H9 (cell line): ENCODE results near the gene SUPT5H. TPM values are rescaled to one million over a fixed set of nuclear protein-coding genes. Genes with fewer than 3 reads are reported as not detected.

Experiments
- DNase-seq: peaks from one replicate; pipeline ENCODE4 v3.0.0-alpha.2; 2017
- H2AFZ ChIP-seq: one replicate; pipeline ENCODE4 v1.6.1; 2013; ENCODE audit warnings: mild to moderate bottlenecking, low read length, control low read depth, moderate library complexity
- H2AK5ac ChIP-seq: 2 replicates; pipeline ENCODE4 v1.6.1; 2013; ENCODE audit warnings: low read length, control low read depth, mixed read lengths; ENCODE audit not compliant: insufficient read length
- H2BK120ac ChIP-seq: one replicate; pipeline ENCODE4 v1.6.1; 2013; ENCODE audit warnings: low read depth, mild to moderate bottlenecking, low read length, control low read depth, inconsistent platforms; ENCODE audit not compliant: poor library complexity, severe bottlenecking
- H2BK12ac ChIP-seq: 2 replicates; pipeline ENCODE4 v1.6.1; 2013; ENCODE audit warnings: low read length, control low read depth, mixed read lengths, low read depth; ENCODE audit not compliant: insufficient read length
- H2BK15ac ChIP-seq: 2 replicates; pipeline ENCODE4 v1.6.1; 2013; ENCODE audit warnings: low read depth, low read length, control low read depth
- H2BK20ac ChIP-seq: one replicate; pipeline ENCODE4 v1.6.1; 2013; ENCODE audit warnings: low read depth, mild to moderate bottlenecking, low read length, control low read depth, inconsistent platforms; ENCODE audit not compliant: poor library complexity, severe bottlenecking
- H2BK5ac ChIP-seq: 2 replicates; pipeline ENCODE4 v1.6.1; 2013; ENCODE audit warnings: low read length, control low read depth, mixed read lengths; ENCODE audit not compliant: insufficient read length
- H3K14ac ChIP-seq: 2 replicates; pipeline ENCODE4 v1.6.1; 2013; ENCODE audit warnings: low read length, control low read depth; ENCODE audit not compliant: insufficient read depth
- H3K18ac ChIP-seq: 2 replicates; pipeline ENCODE4 v1.6.1; 2013; ENCODE audit warnings: low read depth, mild to moderate bottlenecking, mixed read lengths, low read length, control low read depth; ENCODE audit not compliant: insufficient read length
- H3K23ac ChIP-seq: 2 replicates; pipeline ENCODE4 v1.6.1; 2013; ENCODE audit warnings: low read length, control low read depth, mixed read lengths, low read depth; ENCODE audit not compliant: insufficient read length
- H3K23me2 ChIP-seq: 2 replicates; pipeline ENCODE4 v1.6.1; 2013; ENCODE audit warnings: low read depth, mild to moderate bottlenecking, mixed read lengths, low read length, control low read depth; ENCODE audit not compliant: insufficient read length, poor library complexity, severe bottlenecking
- H3K27ac ChIP-seq: 2 replicates; pipeline ENCODE4 v1.5.1; 2013; ENCODE audit warnings: low read length, control low read depth, mixed read lengths, low read depth; ENCODE audit not compliant: insufficient read length
- H3K27me3 ChIP-seq: 2 replicates; pipeline ENCODE4 v1.6.1; 2013; ENCODE audit warnings: low read length, control low read depth, inconsistent platforms; ENCODE audit not compliant: insufficient read depth
- H3K4ac ChIP-seq: 2 replicates; pipeline ENCODE4 v1.6.1; 2013; ENCODE audit warnings: low read depth, mild to moderate bottlenecking, control low read depth, inconsistent platforms, low read length, moderate library complexity
- H3K4me1 ChIP-seq: 2 replicates; pipeline ENCODE4 v1.6.1; 2013; ENCODE audit warnings: low read length, control low read depth, inconsistent platforms; ENCODE audit not compliant: insufficient read depth
- H3K4me2 ChIP-seq: 2 replicates; pipeline ENCODE4 v1.6.1; 2013; ENCODE audit warnings: low read length, control low read depth, mixed read lengths; ENCODE audit not compliant: insufficient read length, insufficient read depth
- H3K56ac ChIP-seq: 2 replicates; pipeline ENCODE4 v1.6.1; 2013; ENCODE audit warnings: low read depth, mild to moderate bottlenecking, mixed read lengths, low read length, control low read depth; ENCODE audit not compliant: insufficient read length
- H3K79me1 ChIP-seq: 2 replicates; pipeline ENCODE4 v1.6.1; 2013; ENCODE audit warnings: low read depth, mild to moderate bottlenecking, moderate library complexity, low read length, control low read depth, inconsistent platforms; ENCODE audit not compliant: insufficient read depth, poor library complexity, severe bottlenecking
- H3K79me2 ChIP-seq: 2 replicates; pipeline ENCODE4 v1.6.1; 2013; ENCODE audit warnings: low read length, control low read depth, inconsistent platforms; ENCODE audit not compliant: insufficient read depth
- H3K9ac ChIP-seq: 2 replicates; pipeline ENCODE4 v1.6.1; 2013; ENCODE audit warnings: low read length, control low read depth, mixed read lengths; ENCODE audit not compliant: insufficient read length; ENCODE audit errors: extremely low read depth
- H3K9me3 ChIP-seq: one replicate; pipeline ENCODE4 v1.6.1; 2013; ENCODE audit warnings: low read depth, low read length, inconsistent platforms; ENCODE audit not compliant: control insufficient read depth
- H3T11ph ChIP-seq: one replicate; pipeline ENCODE4 v1.6.1; 2013; ENCODE audit warnings: mild to moderate bottlenecking, low read length, control low read depth, inconsistent platforms
- H4K20me1 ChIP-seq: one replicate; pipeline ENCODE4 v1.6.1; 2013; ENCODE audit not compliant: control insufficient read depth, insufficient read length, insufficient read depth
- H4K5ac ChIP-seq: 2 replicates; pipeline ENCODE4 v1.6.1; 2013; ENCODE audit warnings: low read depth, mild to moderate bottlenecking, mixed read lengths, low read length, control low read depth; ENCODE audit not compliant: insufficient read length
- H4K8ac ChIP-seq: replicated peaks from 2 replicates; pipeline ENCODE4 v1.6.1; 2013; ENCODE audit warnings: low read length, control low read depth, mixed read lengths, low read depth; ENCODE audit not compliant: insufficient read length
- H4K91ac ChIP-seq: 2 replicates; pipeline ENCODE4 v1.6.1; 2013; ENCODE audit warnings: low read depth, mild to moderate bottlenecking, moderate library complexity, mixed read lengths, low read length, control low read depth; ENCODE audit not compliant: insufficient read length
- H3K27ac Mint-ChIP-seq, 3 experiments: 2 replicates in 2 of 3; 3 replicates in 1 of 3; pipeline ENCODE4 v1.8.0; 2020 to 2021; ENCODE audit warnings: mixed read lengths in 3 of 3, mild to moderate bottlenecking in 1 of 3, moderate library complexity in 1 of 3
- H3K27me3 Mint-ChIP-seq: 2 replicates; pipeline ENCODE4 v1.8.0; 2021; ENCODE audit warnings: low read depth, mild to moderate bottlenecking, moderate library complexity, mixed read lengths
- H3K36me3 Mint-ChIP-seq, 3 experiments: 2 replicates in 2 of 3; 3 replicates in 1 of 3; pipeline ENCODE4 v1.8.0; 2020 to 2021; ENCODE audit warnings: low read depth in 3 of 3, mixed read lengths in 3 of 3; ENCODE audit not compliant: insufficient read depth in 1 of 3
- H3K4me1 Mint-ChIP-seq, 2 experiments: 2 replicates each; pipeline ENCODE4 v1.8.0; 2020; ENCODE audit warnings: mixed read lengths in 2 of 2
- H3K4me3 Mint-ChIP-seq, 2 experiments: 2 replicates in 1 of 2; 3 replicates in 1 of 2; pipeline ENCODE4 v1.8.0; 2020 to 2021; ENCODE audit warnings: mild to moderate bottlenecking in 2 of 2, mixed read lengths in 2 of 2, moderate library complexity in 1 of 2
- H3K9me3 Mint-ChIP-seq, 2 experiments: 2 replicates in 1 of 2; 3 replicates in 1 of 2; pipeline ENCODE4 v1.8.0; 2020; ENCODE audit warnings: mild to moderate bottlenecking in 2 of 2, mixed read lengths in 2 of 2, moderate library complexity in 1 of 2
- CTCF ChIP-seq: fragments of 200-600 bp; sonication (generic); conservative IDR thresholded peaks from 3 replicates; pipeline ENCODE4 v1.8.0; 2021; ENCODE audit warnings: antibody characterized with exemption, mild to moderate bottlenecking
- WGBS: extraction: QIAGEN DNeasy Blood & Tissue Kit; methylation state at CpG from one replicate; pipeline ENCODE4 v1.1.7; 2013; ENCODE audit warnings: missing lambda C conversion rate, low lambda C conversion rate, mixed read lengths; ENCODE audit not compliant: insufficient read length; ENCODE audit errors: extremely low coverage; 5-methylcytosine and 5-hydroxymethylcytosine counted together
- total RNA-seq: library from RNA; stranded (reverse); gene quantifications from 2 replicates; pipeline ENCODE4 v1.2.1, GENCODE V29; 2021

Gene SUPT5H
- total RNA-seq, 1 experiment from 2014 or later, result 145 TPM

- Histone ChIP-seq H3K56ac (no peak overlapping the region), H3K79me2 (no peaks in the 10 kb centered on the region), H4K5ac (no peak overlapping the region), H2BK20ac (no peak overlapping the region), H4K8ac (no peak overlapping the region), H3K14ac (no peak overlapping the region), H3K9ac (no peak overlapping the region), H2BK120ac (no peak overlapping the region), H3K9me3 (no peaks in the 10 kb centered on the region), H4K91ac (no peak overlapping the region), H3K23ac (no peak overlapping the region), H2BK15ac (no peak overlapping the region), H3K27me3 (no peaks in the 10 kb centered on the region), H3K18ac (no peak overlapping the region), H3K4ac (no peak overlapping the region), H2BK12ac (no peak overlapping the region), H3K4me1 (no peaks in the 10 kb centered on the region), H3K4me2 (no peak overlapping the region), H3T11ph (no peak overlapping the region), H3K23me2 (no peaks in the 10 kb centered on the region), H2BK5ac (no peak overlapping the region), H4K20me1 (peaks cover 3% of the 10 kb centered on the region), H3K27ac (no peak overlapping the region), H2AFZ (no peak overlapping the region), H3K79me1 (no peaks in the 10 kb centered on the region), H2AK5ac (no peak overlapping the region)
- no peak for DNase-seq
- H3K4me1 Mint-ChIP-seq, result peaks cover 0 to 5% of the 10 kb centered on the region in 2 experiments; a peak in 1 of 4 replicates
- no peaks in the 10 kb centered on the region; a peak in 1 of 5 replicates for H3K9me3 Mint-ChIP-seq
- TF ChIP-seq CTCF, result no peak
- H3K36me3 Mint-ChIP-seq, result peaks cover 51 to 84% (median 78%) of the 10 kb centered on the region in 3 experiments
- no peaks in the 10 kb centered on the region; the same call in 1 of the 2 replicates for H3K27me3 Mint-ChIP-seq
- H3K4me3 Mint-ChIP-seq, result no peak overlapping the region
- no peak overlapping the region for H3K27ac Mint-ChIP-seq
- WGBS, result no CpG with 5 or more reads among the region's 7 CpGs
These were observed 25.4 kb downstream of the SUPT5H start for GRCh38 chr19:39470724-39471339.
